ENCODE results near the gene ALDH1A1. TPM values are rescaled to one million over a fixed set of nuclear protein-coding genes. Genes with fewer than 3 reads are reported as not detected.

The ALDH1A1 gene
- polyA plus RNA-seq, 1 experiment, result 7.0 TPM

DNA sequence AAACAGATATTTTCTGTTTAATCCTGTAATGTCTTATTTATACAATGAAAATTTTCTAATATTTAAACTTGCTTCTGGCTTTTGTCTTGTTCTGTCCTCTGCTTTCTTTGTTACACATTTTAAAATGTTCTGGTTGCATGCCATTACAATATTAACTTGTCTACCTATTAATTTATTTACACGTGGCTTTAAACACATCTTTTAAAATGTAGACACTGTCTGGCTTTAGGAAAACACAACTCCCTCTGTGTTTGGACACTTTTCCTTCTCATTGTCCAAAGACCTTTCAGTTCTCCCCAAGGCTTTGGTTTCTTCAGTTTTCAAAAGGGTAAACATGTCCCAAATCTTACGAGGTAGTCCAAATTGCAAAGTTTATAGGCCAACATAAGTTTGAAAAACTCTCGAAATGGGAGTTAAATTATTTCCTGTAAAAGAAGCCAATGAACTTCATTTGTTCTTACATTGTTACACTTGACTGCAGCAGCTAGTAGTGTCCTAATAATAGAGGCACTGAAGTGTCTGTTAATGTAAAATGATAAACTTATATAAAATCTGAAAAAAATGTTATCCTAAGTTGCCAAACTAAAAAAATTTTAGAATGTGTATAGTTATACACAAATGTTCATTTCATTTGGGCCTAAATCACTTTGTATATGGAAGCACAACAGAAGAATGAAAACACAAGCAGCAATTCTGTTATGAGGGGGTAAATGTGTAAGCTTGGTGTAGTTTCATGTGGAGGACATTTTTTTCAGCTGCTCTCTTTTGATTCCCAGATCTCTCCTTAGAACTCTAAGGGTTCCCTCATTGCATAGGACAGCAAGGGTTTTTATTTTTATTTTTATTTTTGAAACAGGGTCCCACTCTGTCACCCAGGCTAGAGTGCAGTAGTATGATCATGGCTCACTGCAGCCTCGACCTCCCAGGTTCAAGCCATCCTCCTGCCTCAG, 53.8 kb downstream of the ALDH1A1 start:
- POLR2A ChIA-PET, result no interaction called here
- CTCF ChIA-PET, result no interaction called here
- Histone ChIP-seq H3K4me3 (ENCODE audit: low read depth, low read length) (no peak overlapping the region), H3K27ac (ENCODE audit: low read depth, low read length) (no peak overlapping the region), H3K27me3 (ENCODE audit: control insufficient read depth, insufficient read depth, low read length) (no peaks in the 10 kb centered on the region), H3K9me3 (ENCODE audit: control insufficient read depth, insufficient read depth, low read length) (no peaks in the 10 kb centered on the region)
- DNase-seq (ENCODE audit: low read depth, low spot score), result no peak
- no peak for TF ChIP-seq CTCF (IDR thresholded peaks at IDR 0.05; ENCODE audit: low read depth, low read length)

GRCh38 chr9:72898360-72898759, 54.5 kb downstream of the ALDH1A1 start:
- TF ChIP-seq CTCF (IDR thresholded peaks at IDR 0.05; ENCODE audit: low read depth, low read length), result no peak
- Histone ChIP-seq H3K9me3 (ENCODE audit: control insufficient read depth, insufficient read depth, low read length) (no peaks in the 10 kb centered on the region), H3K27me3 (ENCODE audit: control insufficient read depth, insufficient read depth, low read length) (no peaks in the 10 kb centered on the region), H3K4me3 (ENCODE audit: low read depth, low read length) (no peak overlapping the region), H3K27ac (ENCODE audit: low read depth, low read length) (no peak overlapping the region)
- ChIA-PET POLR2A (no interaction called here), CTCF (no interaction called here)
- DNase-seq (ENCODE audit: low read depth, low spot score), result no peak

- H3K4me3 ChIP-seq (ENCODE audit: low read depth, low read length), result no peak overlapping the region
- no peaks in the 10 kb centered on the region for H3K27me3 ChIP-seq (ENCODE audit: control insufficient read depth, insufficient read depth, low read length)
- no peaks in the 10 kb centered on the region for H3K9me3 ChIP-seq (ENCODE audit: control insufficient read depth, insufficient read depth, low read length)
- DNase-seq (ENCODE audit: low read depth, low spot score), result no peak
- CTCF ChIA-PET, result no interaction called here
- H3K27ac ChIP-seq (ENCODE audit: low read depth, low read length), result no peak overlapping the region
- TF ChIP-seq CTCF (IDR thresholded peaks at IDR 0.05; ENCODE audit: low read depth, low read length), result no peak
- POLR2A ChIA-PET, result no interaction called here
These were observed 55.7 kb downstream of the ALDH1A1 start for GRCh38 chr9:72897069-72897649.

DNA sequence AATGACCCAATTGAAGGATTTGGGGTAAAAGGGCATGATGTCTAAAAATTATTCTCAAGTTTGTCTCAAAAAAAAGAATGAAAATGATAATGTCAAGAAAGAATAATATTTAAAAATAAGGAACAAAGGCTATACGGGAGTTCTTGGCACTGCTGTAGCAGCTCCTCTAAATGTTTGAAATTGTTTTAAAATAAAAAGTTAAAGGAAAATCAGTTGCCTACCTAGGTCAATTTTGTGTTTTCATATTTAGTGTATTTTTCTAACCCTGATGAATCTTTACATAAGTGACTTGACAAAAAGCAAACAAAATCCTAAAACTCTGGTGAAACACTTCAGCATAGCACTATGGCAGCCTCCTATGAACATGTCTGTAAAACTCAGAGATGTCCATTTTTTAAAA, 56.4 kb downstream of the ALDH1A1 start:
- no peak for TF ChIP-seq CTCF (IDR thresholded peaks at IDR 0.05; ENCODE audit: low read depth, low read length)
- Histone ChIP-seq H3K27me3 (ENCODE audit: control insufficient read depth, insufficient read depth, low read length) (no peaks in the 10 kb centered on the region), H3K9me3 (ENCODE audit: control insufficient read depth, insufficient read depth, low read length) (no peaks in the 10 kb centered on the region), H3K4me3 (ENCODE audit: low read depth, low read length) (no peak overlapping the region), H3K27ac (ENCODE audit: low read depth, low read length) (no peak overlapping the region)
- ChIA-PET CTCF (no interaction called here), POLR2A (no interaction called here)
- DNase-seq (ENCODE audit: low read depth, low spot score), result no peak

DNA sequence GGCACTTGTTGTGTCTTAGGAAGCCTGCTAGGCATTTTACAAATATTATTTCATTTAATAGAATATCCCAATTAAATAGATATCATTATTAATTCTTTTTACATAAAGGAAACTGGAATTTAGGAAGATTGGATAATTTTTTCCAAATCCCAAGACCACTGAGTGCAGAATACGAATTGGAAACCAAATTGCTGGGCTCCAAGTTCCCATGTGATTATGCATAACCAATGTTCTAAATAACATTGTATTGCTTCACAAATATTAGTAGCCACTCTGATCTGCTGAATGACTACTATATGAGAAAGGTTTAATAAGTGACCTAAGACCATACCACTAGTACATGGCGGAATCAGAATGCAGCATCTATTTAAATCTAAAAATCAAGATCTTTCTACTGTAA, 57.7 kb downstream of the ALDH1A1 start:
- no peak for TF ChIP-seq CTCF (IDR thresholded peaks at IDR 0.05; ENCODE audit: low read depth, low read length)
- Histone ChIP-seq H3K9me3 (ENCODE audit: control insufficient read depth, insufficient read depth, low read length) (no peaks in the 10 kb centered on the region), H3K27me3 (ENCODE audit: control insufficient read depth, insufficient read depth, low read length) (peaks cover 2% of the 10 kb centered on the region), H3K4me3 (ENCODE audit: low read depth, low read length) (no peak overlapping the region), H3K27ac (ENCODE audit: low read depth, low read length) (no peak overlapping the region)
- ChIA-PET CTCF (no interaction called here), POLR2A (no interaction called here)
- no peak for DNase-seq (ENCODE audit: low read depth, low spot score)

Measured in AG04450 (cell line).